ENCODE measurements around the gene PSME3IP1.

GRCh38 chr16:57233944-57234706 is 48.3 kb upstream of the PSME3IP1 start:
- TF ChIP-seq, protein P1, sequence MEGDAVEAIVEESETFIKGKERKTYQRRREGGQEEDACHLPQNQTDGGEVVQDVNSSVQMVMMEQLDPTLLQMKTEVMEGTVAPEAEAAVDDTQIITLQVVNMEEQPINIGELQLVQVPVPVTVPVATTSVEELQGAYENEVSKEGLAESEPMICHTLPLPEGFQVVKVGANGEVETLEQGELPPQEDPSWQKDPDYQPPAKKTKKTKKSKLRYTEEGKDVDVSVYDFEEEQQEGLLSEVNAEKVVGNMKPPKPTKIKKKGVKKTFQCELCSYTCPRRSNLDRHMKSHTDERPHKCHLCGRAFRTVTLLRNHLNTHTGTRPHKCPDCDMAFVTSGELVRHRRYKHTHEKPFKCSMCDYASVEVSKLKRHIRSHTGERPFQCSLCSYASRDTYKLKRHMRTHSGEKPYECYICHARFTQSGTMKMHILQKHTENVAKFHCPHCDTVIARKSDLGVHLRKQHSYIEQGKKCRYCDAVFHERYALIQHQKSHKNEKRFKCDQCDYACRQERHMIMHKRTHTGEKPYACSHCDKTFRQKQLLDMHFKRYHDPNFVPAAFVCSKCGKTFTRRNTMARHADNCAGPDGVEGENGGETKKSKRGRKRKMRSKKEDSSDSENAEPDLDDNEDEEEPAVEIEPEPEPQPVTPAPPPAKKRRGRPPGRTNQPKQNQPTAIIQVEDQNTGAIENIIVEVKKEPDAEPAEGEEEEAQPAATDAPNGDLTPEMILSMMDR (conservative IDR thresholded peaks at IDR 0.05), result no peak
- TF ChIP-seq ZFX (IDR thresholded peaks at IDR 0.05), result no peak
